Colonic mucosa (tissue), 4 donors: ENCODE measurements around the gene ELL. TPM values are rescaled to one million over a fixed set of nuclear protein-coding genes. Genes with fewer than 3 reads are reported as not detected.
A peak's percentile ranks its signal among the peaks of the same experiment; 100 is the strongest.

Source experiments
- DNase-seq: peaks from one replicate; pipeline ENCODE4 v3.0.0-alpha.2; 2020
- H3K27ac ChIP-seq: fragments of 200-600 bp; one replicate; pipeline ENCODE4 v1.8.0; 2021
- H3K27me3 ChIP-seq: fragments of 200-600 bp; one replicate; pipeline ENCODE4 v1.8.0; 2021
- H3K36me3 ChIP-seq: fragments of 200-600 bp; one replicate; pipeline ENCODE4 v1.8.0; 2021
- H3K4me1 ChIP-seq: fragments of 200-600 bp; one replicate; pipeline ENCODE4 v1.8.0; 2021; ENCODE audit warnings: mild to moderate bottlenecking
- H3K4me3 ChIP-seq: fragments of 200-600 bp; one replicate; pipeline ENCODE4 v1.8.0; 2021
- H3K9ac ChIP-seq, 2 donors: one replicate each; pipeline ENCODE4 v1.7.0; 2013; ENCODE audit warnings: control low read depth in 2 of 2, low read depth in 2 of 2, low read length in 2 of 2
- H3K9me3 ChIP-seq: fragments of 200-600 bp; one replicate; pipeline ENCODE4 v1.8.0; 2021
- intact Hi-C: fragments of 100-400 bp; cut with DNase I; formaldehyde crosslinking; loops from one replicate; pipeline ENCODE4 v1.14.1; 2022
- total RNA-seq, 2 donors: library from RNA; stranded (reverse); fragmentation: NEBNext Ultra II Directional in 1 of 2; extraction: Animal tissue kit (Norgen Biotek cat#: 25700) in 1 of 2; gene quantifications; one replicate each; pipeline ENCODE4 v1.2.1, GENCODE V29; 2021
- TF ChIP-seq, protein P1 (sequence below): fragments of 200-600 bp; IDR thresholded peaks from one replicate; pipeline ENCODE4 v1.8.0; 2022; ENCODE audit warnings: antibody characterized with exemption, mild to moderate bottlenecking
- donor health status: healthy.
- donor health status: DM: no; HTN: no; CAD: no.
- donor health status: DM: no; HTN: no; CAD: no.

The ELL gene
- total RNA-seq, 2 donors from 2014 or later = 16.3 to 18.6 TPM

GRCh38 chr19:18500799-18501198 is 21.1 kb downstream of the ELL start:
- intact Hi-C loops = no loop called here
- Histone ChIP-seq H3K4me1 (peaks cover 40% of the 10 kb centered on the region), H3K9me3 (no peaks in the 10 kb centered on the region), H3K4me3 (no peak overlapping the region), H3K27me3 (no peaks in the 10 kb centered on the region), H3K27ac (no peak overlapping the region), H3K9ac (no peak overlapping the region), H3K36me3 (no peaks in the 10 kb centered on the region)
- DNase-seq = no peak
- TF ChIP-seq, protein P1, sequence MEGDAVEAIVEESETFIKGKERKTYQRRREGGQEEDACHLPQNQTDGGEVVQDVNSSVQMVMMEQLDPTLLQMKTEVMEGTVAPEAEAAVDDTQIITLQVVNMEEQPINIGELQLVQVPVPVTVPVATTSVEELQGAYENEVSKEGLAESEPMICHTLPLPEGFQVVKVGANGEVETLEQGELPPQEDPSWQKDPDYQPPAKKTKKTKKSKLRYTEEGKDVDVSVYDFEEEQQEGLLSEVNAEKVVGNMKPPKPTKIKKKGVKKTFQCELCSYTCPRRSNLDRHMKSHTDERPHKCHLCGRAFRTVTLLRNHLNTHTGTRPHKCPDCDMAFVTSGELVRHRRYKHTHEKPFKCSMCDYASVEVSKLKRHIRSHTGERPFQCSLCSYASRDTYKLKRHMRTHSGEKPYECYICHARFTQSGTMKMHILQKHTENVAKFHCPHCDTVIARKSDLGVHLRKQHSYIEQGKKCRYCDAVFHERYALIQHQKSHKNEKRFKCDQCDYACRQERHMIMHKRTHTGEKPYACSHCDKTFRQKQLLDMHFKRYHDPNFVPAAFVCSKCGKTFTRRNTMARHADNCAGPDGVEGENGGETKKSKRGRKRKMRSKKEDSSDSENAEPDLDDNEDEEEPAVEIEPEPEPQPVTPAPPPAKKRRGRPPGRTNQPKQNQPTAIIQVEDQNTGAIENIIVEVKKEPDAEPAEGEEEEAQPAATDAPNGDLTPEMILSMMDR = no peak

- H3K4me3 ChIP-seq = no peak overlapping the region
- H3K27me3 ChIP-seq = no peaks in the 10 kb centered on the region
- no peaks in the 10 kb centered on the region for H3K36me3 ChIP-seq
- H3K9me3 ChIP-seq = no peaks in the 10 kb centered on the region
- TF ChIP-seq, protein P1 = no peak
- no peak overlapping the region for H3K9ac ChIP-seq
- DNase-seq = no peak
- intact Hi-C loops = no loop called here
- no peak overlapping the region for H3K27ac ChIP-seq
- H3K4me1 ChIP-seq = peaks cover 40% of the 10 kb centered on the region
These were observed 21.5 kb downstream of the ELL start for GRCh38 chr19:18500376-18500775.

DNA sequence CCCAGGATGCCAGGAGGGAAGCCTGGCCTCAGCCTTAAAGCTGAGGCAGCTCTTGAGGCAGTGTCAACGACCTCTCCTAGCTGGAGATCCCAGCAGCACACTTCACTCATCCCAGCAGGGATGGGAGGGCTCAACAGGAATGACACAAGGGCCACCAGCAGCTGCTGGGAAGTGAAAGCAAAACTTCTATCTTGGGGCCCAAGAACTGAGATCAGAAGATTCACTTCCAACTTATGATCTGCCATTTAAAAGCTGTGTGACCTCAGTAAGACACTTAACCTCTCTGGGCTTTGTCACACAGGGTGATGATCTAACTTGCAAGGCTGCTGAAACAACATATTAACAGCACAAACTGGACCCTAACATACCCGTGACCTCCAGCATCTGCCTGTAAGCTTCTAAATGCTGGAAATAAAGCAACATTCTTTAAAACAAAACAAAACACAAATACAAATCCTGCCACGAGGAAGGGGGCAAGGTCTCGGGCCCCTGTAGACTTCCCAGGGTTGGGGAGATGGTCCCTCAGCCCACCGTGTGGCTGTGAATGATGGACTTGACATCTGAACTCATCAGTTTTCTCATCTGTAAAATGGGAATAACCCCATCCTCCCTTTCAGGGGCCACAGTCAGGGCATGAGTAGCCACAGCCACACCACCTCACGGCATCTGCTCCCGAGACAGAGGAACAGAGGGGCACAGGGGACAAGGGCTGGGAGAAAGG is 22.7 kb downstream of the ELL start:
- H3K36me3 ChIP-seq = no peaks in the 10 kb centered on the region
- no peaks in the 10 kb centered on the region for H3K27me3 ChIP-seq
- intact Hi-C loops = no loop called here
- peak overlapping the region in 1 of 2 donors; percentile 3 for H3K9ac ChIP-seq
- H3K4me3 ChIP-seq = no peak overlapping the region
- H3K27ac ChIP-seq = peak overlapping the region; percentile 25
- TF ChIP-seq, protein P1 = no peak
- peaks cover 39% of the 10 kb centered on the region for H3K4me1 ChIP-seq
- H3K9me3 ChIP-seq = no peaks in the 10 kb centered on the region
- no peak for DNase-seq

DNA sequence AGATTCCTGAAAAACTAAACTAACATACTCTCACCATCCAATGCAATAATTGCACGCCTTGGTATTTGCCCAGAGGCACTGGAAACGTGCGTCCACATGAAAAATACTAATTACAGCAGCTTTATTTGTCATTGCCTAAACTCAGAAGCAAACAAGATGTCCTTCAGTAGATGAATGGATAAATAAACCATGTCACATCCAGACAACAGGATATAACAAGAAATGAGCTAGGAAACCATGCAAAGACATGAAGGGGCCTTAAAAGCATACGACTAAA is 25.0 kb downstream of the ELL start:
- peaks cover 25% of the 10 kb centered on the region for H3K4me1 ChIP-seq
- intact Hi-C loops = no loop called here
- no peaks in the 10 kb centered on the region for H3K27me3 ChIP-seq
- H3K36me3 ChIP-seq = no peaks in the 10 kb centered on the region
- TF ChIP-seq, protein P1 = no peak
- no peak for DNase-seq
- H3K4me3 ChIP-seq = no peak overlapping the region
- H3K9ac ChIP-seq = no peak overlapping the region
- no peaks in the 10 kb centered on the region for H3K9me3 ChIP-seq
- H3K27ac ChIP-seq = no peak overlapping the region

- Histone ChIP-seq H3K4me3 (no peak overlapping the region), H3K4me1 (peaks cover 25% of the 10 kb centered on the region), H3K9ac (no peak overlapping the region), H3K9me3 (no peaks in the 10 kb centered on the region), H3K27ac (peak overlapping the region; percentile 25), H3K27me3 (no peaks in the 10 kb centered on the region), H3K36me3 (no peaks in the 10 kb centered on the region)
- intact Hi-C loops = no loop called here
- TF ChIP-seq, protein P1 = no peak
- DNase-seq = peak; percentile 60
These were observed 25.5 kb downstream of the ELL start for GRCh38 chr19:18496167-18496979.
